Measurements from ENCODE around the gene RAMP2.

The RAMP2 gene

DNA sequence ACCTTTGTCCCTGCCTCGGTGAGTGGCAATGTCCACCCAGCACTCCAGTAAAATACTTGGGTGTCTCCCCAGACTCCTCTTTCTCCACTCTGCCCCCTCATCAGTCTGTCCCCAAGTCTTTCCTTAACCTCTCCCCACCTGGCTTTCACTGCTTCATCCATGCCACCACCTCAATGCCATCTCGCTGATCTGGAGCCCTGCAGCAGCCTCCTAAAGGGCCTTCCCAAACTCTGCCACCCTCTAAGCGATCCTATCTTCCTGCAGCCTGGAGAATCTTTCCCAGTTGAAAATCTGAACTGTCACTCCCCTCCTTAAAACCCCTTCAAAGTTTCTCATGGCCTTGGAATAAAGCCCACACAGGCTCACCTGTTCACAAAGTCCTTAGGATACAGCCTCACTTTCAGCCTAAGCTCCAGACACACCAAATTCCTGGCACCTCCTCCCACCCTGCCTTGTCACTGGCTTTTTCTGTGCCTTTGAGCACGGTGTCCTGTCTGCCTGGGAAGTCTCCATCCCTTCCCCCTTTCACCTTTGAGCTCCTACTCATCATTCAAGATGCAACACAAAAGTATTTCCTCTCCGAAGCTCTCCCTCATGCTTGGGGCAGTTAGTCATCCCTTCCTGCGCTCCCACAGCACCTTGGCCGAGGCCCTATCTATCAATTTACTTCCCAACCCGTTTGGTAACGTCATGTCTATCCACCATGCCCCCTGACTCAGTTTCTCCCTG is 22.2 kb downstream of the RAMP2 start:
- Histone ChIP-seq H3K9ac (ENCODE audit: low read depth, low read length) (no peak overlapping the region), H3K27ac (ENCODE audit: low read length) (no peak overlapping the region), H3K9me3 (ENCODE audit: insufficient read depth, low read depth, low read length) (no peaks in the 10 kb centered on the region), H3K27me3 (ENCODE audit: insufficient read depth, low read length) (peaks cover 37% of the 10 kb centered on the region), H3K4me1 (ENCODE audit: insufficient read depth, low read length) (peaks cover 3% of the 10 kb centered on the region; the same call in 1 of the 2 replicates), H3K36me3 (ENCODE audit: insufficient read depth, low read depth, low read length) (peaks cover 12% of the 10 kb centered on the region), H3K4me3 (ENCODE audit: low read length) (no peak overlapping the region)

DNA sequence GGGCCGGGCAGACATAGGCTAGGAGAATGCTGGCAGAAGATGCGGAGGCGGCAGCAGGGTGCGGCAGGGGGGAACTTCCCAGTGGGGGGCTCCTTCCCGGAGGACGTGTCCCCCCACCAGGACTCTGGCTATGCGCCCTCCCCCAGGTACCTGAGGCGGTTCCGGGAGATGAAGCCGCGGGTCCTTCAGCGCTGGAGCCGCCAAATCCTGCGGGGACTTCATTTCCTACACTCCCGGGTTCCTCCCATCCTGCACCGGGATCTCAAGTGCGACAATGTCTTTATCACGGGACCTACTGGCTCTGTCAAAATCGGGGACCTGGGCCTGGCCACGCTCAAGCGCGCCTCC is 22.7 kb downstream of the RAMP2 start:
- no peaks in the 10 kb centered on the region for H3K9me3 ChIP-seq (ENCODE audit: insufficient read depth, low read depth, low read length)
- H3K27me3 ChIP-seq (ENCODE audit: insufficient read depth, low read length): peaks cover 37% of the 10 kb centered on the region
- H3K36me3 ChIP-seq (ENCODE audit: insufficient read depth, low read depth, low read length): peaks cover 6% of the 10 kb centered on the region
- no peak overlapping the region for H3K9ac ChIP-seq (ENCODE audit: low read depth, low read length)
- no peak overlapping the region for H3K27ac ChIP-seq (ENCODE audit: low read length)
- no peak overlapping the region for H3K4me3 ChIP-seq (ENCODE audit: low read length)
- H3K4me1 ChIP-seq (ENCODE audit: insufficient read depth, low read length): peaks cover 3% of the 10 kb centered on the region; the same call in 1 of the 2 replicates

DNA sequence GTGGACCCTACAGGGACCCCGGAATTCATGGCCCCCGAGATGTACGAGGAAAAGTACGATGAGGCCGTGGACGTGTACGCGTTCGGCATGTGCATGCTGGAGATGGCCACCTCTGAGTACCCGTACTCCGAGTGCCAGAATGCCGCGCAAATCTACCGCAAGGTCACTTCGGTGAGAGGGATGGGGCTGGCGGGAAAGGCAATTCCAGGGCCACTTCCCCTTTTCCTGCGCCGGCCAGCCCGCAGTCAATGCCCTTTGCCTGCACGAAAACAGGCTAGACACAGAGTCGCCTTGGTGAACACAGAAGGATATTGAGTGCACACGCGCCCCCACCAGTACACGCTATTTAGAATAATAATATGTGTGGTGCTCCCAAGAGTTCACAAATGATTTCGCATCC is 23.4 kb downstream of the RAMP2 start:
- H3K36me3 ChIP-seq (ENCODE audit: insufficient read depth, low read depth, low read length): no peaks in the 10 kb centered on the region; the same call in 1 of the 2 replicates
- H3K4me1 ChIP-seq (ENCODE audit: insufficient read depth, low read length): peaks cover 3% of the 10 kb centered on the region; the same call in 1 of the 2 replicates
- H3K9me3 ChIP-seq (ENCODE audit: insufficient read depth, low read depth, low read length): no peaks in the 10 kb centered on the region
- no peak overlapping the region for H3K27ac ChIP-seq (ENCODE audit: low read length)
- H3K9ac ChIP-seq (ENCODE audit: low read depth, low read length): no peak overlapping the region
- peaks cover 37% of the 10 kb centered on the region for H3K27me3 ChIP-seq (ENCODE audit: insufficient read depth, low read length)
- H3K4me3 ChIP-seq (ENCODE audit: low read length): no peak overlapping the region

DNA sequence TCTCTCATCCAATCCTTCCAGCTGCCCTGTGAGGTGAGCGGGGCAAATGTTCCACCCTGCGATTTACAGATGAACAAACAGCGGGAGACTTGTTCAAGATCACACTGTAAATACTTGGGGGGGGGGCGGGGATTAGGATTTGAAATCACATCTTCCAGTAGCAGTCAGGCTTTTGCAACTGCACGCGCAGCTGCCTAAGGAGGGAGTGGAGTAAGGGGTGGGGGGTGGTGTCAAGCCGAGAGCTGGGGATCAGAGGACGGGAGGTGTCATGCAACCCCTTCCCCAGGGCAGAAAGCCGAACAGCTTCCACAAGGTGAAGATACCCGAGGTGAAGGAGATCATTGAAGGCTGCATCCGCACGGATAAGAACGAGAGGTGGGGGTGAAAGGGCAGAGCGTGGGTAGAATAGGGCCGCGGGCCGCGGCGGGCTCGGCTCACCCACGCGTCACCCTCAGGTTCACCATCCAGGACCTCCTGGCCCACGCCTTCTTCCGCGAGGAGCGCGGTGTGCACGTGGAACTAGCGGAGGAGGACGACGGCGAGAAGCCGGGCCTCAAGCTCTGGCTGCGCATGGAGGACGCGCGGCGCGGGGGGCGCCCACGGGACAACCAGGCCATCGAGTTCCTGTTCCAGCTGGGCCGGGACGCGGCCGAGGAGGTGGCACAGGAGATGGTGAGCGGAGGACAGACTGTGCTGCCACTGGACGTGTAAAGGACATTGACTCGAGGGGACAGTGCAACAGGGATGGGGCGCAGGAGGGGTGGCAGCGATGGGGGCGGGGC is 24.0 kb downstream of the RAMP2 start:
- H3K36me3 ChIP-seq (ENCODE audit: insufficient read depth, low read depth, low read length): no peaks in the 10 kb centered on the region
- H3K9me3 ChIP-seq (ENCODE audit: insufficient read depth, low read depth, low read length): no peaks in the 10 kb centered on the region
- H3K27ac ChIP-seq (ENCODE audit: low read length): no peak overlapping the region
- no peak overlapping the region for H3K9ac ChIP-seq (ENCODE audit: low read depth, low read length)
- peaks cover 3% of the 10 kb centered on the region; the same call in 1 of the 2 replicates for H3K4me1 ChIP-seq (ENCODE audit: insufficient read depth, low read length)
- H3K4me3 ChIP-seq (ENCODE audit: low read length): no peak overlapping the region
- H3K27me3 ChIP-seq (ENCODE audit: insufficient read depth, low read length): peaks cover 37% of the 10 kb centered on the region

DNA sequence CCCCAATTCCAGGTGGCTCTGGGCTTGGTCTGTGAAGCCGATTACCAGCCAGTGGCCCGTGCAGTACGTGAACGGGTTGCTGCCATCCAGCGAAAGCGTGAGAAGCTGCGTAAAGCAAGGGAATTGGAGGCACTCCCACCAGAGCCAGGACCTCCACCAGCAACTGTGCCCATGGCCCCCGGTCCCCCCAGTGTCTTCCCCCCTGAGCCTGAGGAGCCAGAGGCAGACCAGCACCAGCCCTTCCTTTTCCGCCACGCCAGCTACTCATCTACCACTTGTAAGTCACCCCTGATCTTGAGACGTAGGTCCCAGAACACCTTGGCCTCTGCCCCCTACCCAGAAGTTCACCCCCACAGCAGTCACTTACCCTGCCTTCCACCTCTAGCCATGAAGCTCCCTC is 26.2 kb downstream of the RAMP2 start:
- no peak overlapping the region for H3K27ac ChIP-seq (ENCODE audit: low read length)
- H3K4me3 ChIP-seq (ENCODE audit: low read length): no peak overlapping the region
- H3K9ac ChIP-seq (ENCODE audit: low read depth, low read length): no peak overlapping the region
- peaks cover 27% of the 10 kb centered on the region for H3K27me3 ChIP-seq (ENCODE audit: insufficient read depth, low read length)
- H3K36me3 ChIP-seq (ENCODE audit: insufficient read depth, low read depth, low read length): no peaks in the 10 kb centered on the region
- H3K4me1 ChIP-seq (ENCODE audit: insufficient read depth, low read length): no peaks in the 10 kb centered on the region; the same call in 1 of the 2 replicates
- no peaks in the 10 kb centered on the region for H3K9me3 ChIP-seq (ENCODE audit: insufficient read depth, low read depth, low read length)

DNA sequence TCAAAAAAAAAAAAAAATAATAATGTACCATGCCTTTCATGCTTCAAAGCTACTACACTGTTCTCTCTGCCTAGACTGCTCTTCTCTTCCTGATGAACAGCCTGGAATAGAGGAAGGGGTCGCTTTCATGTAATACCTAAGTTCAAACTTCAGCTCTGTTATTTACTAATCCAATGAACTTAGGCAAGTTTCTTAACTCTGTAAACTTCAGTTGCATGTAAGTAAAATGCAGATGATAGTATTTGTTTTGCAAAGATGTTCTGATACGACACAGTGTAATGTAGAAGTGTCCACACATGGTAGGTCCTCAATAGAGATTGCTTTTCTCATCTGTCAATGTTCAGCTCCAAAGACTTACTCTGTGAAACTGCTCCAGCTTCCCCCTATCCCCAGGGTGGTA is 30.9 kb downstream of the RAMP2 start:
- no peaks in the 10 kb centered on the region for H3K9me3 ChIP-seq (ENCODE audit: insufficient read depth, low read depth, low read length)
- no peak overlapping the region for H3K9ac ChIP-seq (ENCODE audit: low read depth, low read length)
- no peaks in the 10 kb centered on the region for H3K4me1 ChIP-seq (ENCODE audit: insufficient read depth, low read length)
- no peak overlapping the region for H3K4me3 ChIP-seq (ENCODE audit: low read length)
- no peak overlapping the region for H3K27ac ChIP-seq (ENCODE audit: low read length)
- peaks cover 8% of the 10 kb centered on the region for H3K27me3 ChIP-seq (ENCODE audit: insufficient read depth, low read length)
- 0 out of 2 replicates have a peak, but pooled peaks cover 3% of the 10 kb centered on the region for H3K36me3 ChIP-seq (ENCODE audit: insufficient read depth, low read depth, low read length)

DNA sequence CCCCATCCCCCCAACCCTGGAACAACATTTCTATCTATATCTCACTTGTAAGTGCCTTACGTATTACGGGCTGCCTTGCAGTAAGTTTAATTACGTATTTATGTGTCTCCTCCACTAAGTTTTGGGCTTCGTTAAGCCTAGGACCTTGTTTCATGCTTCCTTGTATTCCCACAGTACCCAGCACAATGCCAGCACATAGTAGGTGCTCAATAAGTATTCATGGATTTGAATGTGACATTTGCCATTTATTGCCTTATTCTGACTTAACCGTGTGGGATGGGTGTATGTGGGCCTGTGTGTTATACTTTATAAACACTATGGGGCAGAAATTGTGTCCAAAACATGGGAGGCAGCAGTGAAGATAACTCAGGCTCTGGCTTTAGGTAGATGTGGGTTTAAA is 31.5 kb downstream of the RAMP2 start:
- H3K36me3 ChIP-seq (ENCODE audit: insufficient read depth, low read depth, low read length): peaks cover 8% of the 10 kb centered on the region; the same call in 1 of the 2 replicates
- no peak overlapping the region for H3K27ac ChIP-seq (ENCODE audit: low read length)
- no peak overlapping the region for H3K9ac ChIP-seq (ENCODE audit: low read depth, low read length)
- H3K4me3 ChIP-seq (ENCODE audit: low read length): no peak overlapping the region
- peaks cover 8% of the 10 kb centered on the region for H3K27me3 ChIP-seq (ENCODE audit: insufficient read depth, low read length)
- no peaks in the 10 kb centered on the region for H3K9me3 ChIP-seq (ENCODE audit: insufficient read depth, low read depth, low read length)
- peaks cover 2% of the 10 kb centered on the region; the same call in 1 of the 2 replicates for H3K4me1 ChIP-seq (ENCODE audit: insufficient read depth, low read length)

DNA sequence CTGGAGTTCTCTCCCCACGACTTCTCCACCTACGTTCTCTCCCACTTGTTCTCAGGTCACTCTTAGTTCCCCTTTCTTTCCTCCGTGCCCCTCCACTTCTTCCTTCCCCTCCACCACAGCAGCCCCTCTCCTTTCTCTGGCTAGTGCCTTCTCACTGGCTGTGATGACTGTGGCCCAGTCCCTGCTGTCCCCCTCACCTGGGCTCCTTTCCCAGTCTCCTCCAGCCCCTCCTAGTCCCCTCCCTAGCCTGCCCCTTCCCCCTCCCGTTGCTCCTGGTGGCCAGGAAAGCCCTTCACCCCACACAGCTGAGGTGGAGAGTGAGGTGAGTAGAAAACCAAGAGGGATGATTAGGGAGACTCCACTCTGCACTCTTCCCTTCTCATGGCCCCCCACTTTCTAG is 34.0 kb downstream of the RAMP2 start:
- Histone ChIP-seq H3K36me3 (ENCODE audit: insufficient read depth, low read depth, low read length) (peaks cover 8% of the 10 kb centered on the region; the same call in 1 of the 2 replicates), H3K27ac (ENCODE audit: low read length) (no peak overlapping the region), H3K4me1 (ENCODE audit: insufficient read depth, low read length) (peaks cover 5% of the 10 kb centered on the region; the same call in 1 of the 2 replicates), H3K9me3 (ENCODE audit: insufficient read depth, low read depth, low read length) (no peaks in the 10 kb centered on the region), H3K4me3 (ENCODE audit: low read length) (no peak overlapping the region), H3K27me3 (ENCODE audit: insufficient read depth, low read length) (peaks cover 19% of the 10 kb centered on the region), H3K9ac (ENCODE audit: low read depth, low read length) (no peak overlapping the region)

DNA sequence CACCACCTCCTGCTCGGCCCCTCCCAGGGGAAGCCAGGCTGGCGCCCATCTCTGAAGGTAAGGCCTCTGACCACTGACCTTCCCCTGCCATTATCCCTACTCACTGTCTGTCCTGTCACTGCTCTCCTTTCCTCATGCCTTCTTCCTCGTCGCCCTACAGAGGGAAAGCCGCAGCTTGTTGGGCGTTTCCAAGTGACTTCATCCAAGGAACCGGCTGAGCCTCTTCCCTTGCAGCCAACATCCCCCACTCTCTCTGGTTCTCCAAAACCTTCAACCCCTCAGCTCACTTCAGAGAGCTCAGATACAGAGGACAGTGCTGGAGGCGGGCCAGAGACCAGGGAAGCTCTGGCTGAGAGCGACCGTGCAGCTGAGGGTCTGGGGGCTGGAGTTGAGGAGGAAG is 34.4 kb downstream of the RAMP2 start:
- no peak overlapping the region for H3K9ac ChIP-seq (ENCODE audit: low read depth, low read length)
- no peaks in the 10 kb centered on the region for H3K9me3 ChIP-seq (ENCODE audit: insufficient read depth, low read depth, low read length)
- no peak overlapping the region for H3K27ac ChIP-seq (ENCODE audit: low read length)
- peaks cover 5% of the 10 kb centered on the region; the same call in 1 of the 2 replicates for H3K4me1 ChIP-seq (ENCODE audit: insufficient read depth, low read length)
- H3K27me3 ChIP-seq (ENCODE audit: insufficient read depth, low read length): peaks cover 21% of the 10 kb centered on the region
- peaks cover 8% of the 10 kb centered on the region; the same call in 1 of the 2 replicates for H3K36me3 ChIP-seq (ENCODE audit: insufficient read depth, low read depth, low read length)
- H3K4me3 ChIP-seq (ENCODE audit: low read length): no peak overlapping the region

DNA sequence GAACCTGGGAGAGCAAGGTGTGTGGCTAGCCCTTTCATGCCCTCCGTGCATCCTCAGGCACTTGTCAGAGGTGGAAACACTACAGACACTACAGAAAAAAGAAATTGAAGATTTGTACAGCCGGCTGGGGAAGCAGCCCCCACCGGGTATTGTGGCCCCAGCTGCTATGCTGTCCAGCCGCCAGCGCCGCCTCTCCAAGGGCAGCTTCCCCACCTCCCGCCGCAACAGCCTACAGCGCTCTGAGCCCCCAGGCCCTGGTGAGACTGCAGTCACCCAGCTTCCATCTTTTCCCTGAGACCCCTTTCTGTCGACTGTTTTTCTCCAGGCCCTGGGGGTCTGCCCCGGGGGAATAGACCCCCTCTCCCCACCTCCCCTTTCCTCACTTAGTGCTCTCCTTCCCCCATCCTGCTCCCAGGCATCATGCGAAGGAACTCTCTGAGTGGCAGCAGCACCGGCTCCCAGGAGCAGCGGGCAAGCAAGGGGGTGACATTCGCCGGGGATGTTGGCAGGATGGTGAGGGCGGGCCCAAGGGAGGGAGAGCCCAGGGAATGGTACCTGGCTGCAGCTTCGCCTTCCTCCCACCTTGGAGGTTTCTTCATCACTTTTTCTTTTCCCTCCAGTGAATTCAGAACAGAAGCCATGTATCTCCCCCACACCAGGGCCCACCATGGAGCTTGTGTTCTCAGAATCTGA is 35.2 kb downstream of the RAMP2 start:
- no peak overlapping the region for H3K9ac ChIP-seq (ENCODE audit: low read depth, low read length)

More for the DNA sequence above, 35.2 kb downstream of the RAMP2 start:
- H3K27ac ChIP-seq (ENCODE audit: low read length): no peak overlapping the region
- H3K27me3 ChIP-seq (ENCODE audit: insufficient read depth, low read length): peaks cover 18% of the 10 kb centered on the region
- H3K36me3 ChIP-seq (ENCODE audit: insufficient read depth, low read depth, low read length): peaks cover 8% of the 10 kb centered on the region; the same call in 1 of the 2 replicates
- peaks cover 5% of the 10 kb centered on the region; the same call in 1 of the 2 replicates for H3K4me1 ChIP-seq (ENCODE audit: insufficient read depth, low read length)
- H3K9me3 ChIP-seq (ENCODE audit: insufficient read depth, low read depth, low read length): no peaks in the 10 kb centered on the region
- no peak overlapping the region for H3K4me3 ChIP-seq (ENCODE audit: low read length)
